NCI-H1105 treated with DMSO at 0.1 percent for 48 hours (cell line): ENCODE measurements around the gene RXRA.

Source experiments
- DNase-seq: peaks from one replicate; lab custom pipeline; 2025; lab: John Stamatoyannopoulos, UW

Gene RXRA

GRCh38 chr9:134399435-134400056, 73.3 kb downstream of the RXRA start:
- no peak for DNase-seq

GRCh38 chr9:134400283-134400682, 74.0 kb downstream of the RXRA start:
- no peak for DNase-seq

- no peak for DNase-seq
Measured at GRCh38 chr9:134401391-134401790, 75.1 kb downstream of the RXRA start.

DNA sequence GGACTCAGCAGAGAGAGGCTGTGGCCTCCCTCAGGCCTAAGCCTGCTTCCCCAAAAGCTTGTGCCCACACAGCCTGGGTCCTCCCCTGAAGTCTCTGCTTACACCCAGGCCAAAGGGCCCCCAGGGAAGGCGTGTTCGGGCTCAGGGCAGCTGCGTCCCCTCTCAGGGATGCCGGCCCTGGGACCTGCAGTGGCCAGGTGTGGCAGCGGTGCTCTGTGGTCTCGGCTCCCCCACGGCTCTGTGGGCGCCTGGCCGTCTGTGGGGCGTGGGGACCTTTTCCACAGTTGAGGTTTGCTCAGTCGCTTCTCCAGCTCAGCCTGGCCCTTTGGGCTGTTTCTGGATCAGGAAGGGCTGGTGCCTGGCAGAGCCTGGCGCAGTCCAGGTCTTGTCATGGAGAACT, 75.9 kb downstream of the RXRA start:
- no peak for DNase-seq

GRCh38 chr9:134403292-134403681, 77.0 kb downstream of the RXRA start:
- DNase-seq, result no peak

GRCh38 chr9:134403682-134404301, 77.5 kb downstream of the RXRA start:
- no peak for DNase-seq

GRCh38 chr9:134404376-134405358, 78.4 kb downstream of the RXRA start:
- no peak for DNase-seq

GRCh38 chr9:134405527-134405926, 79.3 kb downstream of the RXRA start:
- no peak for DNase-seq

DNA sequence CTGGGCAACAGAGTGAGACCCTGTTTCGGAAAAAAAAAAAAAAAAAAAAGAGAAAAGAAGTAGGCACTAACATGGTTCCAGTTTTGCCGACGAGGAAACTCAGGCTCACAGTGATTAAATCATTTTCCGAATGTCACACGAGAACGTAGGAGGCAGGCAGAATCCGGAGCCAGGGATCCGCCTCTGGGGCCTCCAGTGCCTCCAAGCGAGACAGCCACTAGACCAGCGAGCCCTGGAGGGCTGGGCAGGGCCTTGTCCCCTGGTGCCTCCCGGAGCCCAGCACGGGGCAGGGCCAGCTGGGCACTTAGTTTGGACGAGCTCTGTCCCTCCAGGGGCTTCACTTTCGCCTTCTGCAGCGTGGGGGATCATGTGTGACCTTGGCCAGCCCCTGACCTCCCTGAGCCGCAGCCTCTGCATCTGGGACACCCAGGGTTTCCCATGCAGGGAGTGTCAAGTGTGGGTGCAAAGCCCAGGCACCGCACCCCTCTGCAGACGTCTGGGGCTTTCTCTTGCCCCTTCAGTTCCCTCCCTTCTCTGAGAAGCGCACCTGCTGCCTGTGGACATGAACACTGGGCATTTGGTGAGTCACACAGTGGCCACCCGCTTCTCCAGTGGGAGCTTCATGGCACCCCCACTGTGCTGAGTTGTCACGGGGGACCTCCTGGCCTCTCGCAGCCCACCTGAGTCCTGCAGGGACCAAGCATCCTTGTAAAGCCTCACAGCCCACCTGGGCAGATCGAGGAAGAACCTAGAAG, 80.3 kb downstream of the RXRA start:
- DNase-seq, result no peak

DNA sequence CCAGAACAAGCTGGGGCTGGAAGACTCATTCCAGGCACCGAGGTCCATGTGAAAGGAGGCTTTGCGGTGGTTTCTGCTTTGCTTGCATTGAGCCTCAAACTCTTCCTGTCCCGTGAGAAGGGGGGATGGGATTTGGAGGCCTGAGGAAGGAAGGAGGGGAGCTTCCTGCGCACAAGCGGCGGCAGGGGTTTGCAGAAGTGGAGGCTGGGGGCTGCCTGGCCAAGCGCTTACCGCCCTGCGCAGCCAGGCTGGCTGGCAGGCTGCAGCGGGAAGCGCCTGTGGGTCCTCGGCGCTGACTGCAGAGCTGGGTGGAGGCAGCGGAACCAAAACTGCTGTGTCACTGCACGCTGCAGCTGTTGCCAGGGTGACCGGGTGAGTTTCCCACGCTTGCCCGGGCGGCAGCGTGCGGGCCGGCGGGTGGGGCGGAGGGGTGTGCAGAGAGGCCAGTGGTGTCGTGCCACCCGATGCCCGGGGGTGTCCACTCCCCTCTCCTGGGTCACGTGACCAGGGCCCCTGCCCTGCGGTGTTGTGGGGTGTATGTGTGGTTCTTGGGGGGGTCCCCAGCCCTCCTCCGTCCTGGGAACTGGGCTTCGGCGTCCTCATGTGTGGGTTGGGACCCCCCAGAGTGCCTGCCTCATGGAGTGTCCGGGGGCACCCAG, 81.0 kb downstream of the RXRA start:
- DNase-seq, result no peak

DNA sequence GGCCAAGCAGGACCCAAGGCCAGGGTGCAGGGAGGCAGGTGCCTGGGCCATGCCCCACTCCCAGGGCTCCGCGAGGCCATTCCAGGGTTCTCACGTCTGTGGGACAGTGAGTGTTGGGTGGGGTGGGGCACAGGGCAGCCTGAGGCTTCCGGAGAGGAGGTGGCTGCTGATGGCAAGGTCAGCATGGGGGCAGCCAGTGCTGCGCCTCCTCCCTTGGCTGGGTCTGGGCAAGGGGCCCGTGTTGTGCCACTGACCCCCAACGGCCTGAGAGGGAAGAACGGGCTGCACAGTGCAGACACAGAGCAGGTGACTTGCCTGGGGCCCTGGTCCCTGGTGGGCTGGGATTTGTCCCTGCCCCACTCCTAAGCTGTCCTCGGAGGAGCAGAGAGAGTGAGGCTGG, 82.1 kb downstream of the RXRA start:
- DNase-seq, result no peak

DNA sequence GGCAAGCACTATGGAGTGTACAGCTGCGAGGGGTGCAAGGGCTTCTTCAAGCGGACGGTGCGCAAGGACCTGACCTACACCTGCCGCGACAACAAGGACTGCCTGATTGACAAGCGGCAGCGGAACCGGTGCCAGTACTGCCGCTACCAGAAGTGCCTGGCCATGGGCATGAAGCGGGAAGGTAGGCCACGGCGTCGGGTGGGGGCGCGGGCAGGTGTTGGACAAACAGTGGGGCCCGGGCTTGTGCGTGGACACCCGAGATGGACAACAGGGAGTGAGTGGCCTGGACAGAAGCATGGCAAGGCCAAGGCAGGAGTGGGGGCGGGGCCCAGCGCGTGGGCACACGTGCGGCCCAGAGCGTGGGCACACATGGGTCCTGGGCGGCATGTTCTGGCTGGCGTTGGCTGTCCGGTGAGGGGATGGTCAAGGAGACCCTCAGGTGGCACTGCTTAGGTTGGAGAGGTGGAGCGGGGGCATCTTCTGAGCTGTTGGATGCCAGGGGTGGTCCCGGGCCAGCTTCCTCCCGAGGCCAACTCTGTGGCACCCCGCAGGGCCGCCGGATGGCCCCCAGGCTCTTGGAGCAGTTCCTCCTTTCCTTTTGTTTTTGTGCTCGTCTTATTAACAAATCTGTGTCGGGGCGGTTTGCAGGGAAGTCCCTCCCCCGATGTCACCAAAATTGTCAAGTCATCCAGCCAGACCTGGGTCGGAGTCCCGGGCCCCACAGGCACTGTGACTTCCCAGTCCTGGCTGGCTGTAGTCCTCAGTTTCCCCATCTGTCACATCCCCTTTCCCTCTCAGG, 82.9 kb downstream of the RXRA start:
- no peak for DNase-seq

DNA sequence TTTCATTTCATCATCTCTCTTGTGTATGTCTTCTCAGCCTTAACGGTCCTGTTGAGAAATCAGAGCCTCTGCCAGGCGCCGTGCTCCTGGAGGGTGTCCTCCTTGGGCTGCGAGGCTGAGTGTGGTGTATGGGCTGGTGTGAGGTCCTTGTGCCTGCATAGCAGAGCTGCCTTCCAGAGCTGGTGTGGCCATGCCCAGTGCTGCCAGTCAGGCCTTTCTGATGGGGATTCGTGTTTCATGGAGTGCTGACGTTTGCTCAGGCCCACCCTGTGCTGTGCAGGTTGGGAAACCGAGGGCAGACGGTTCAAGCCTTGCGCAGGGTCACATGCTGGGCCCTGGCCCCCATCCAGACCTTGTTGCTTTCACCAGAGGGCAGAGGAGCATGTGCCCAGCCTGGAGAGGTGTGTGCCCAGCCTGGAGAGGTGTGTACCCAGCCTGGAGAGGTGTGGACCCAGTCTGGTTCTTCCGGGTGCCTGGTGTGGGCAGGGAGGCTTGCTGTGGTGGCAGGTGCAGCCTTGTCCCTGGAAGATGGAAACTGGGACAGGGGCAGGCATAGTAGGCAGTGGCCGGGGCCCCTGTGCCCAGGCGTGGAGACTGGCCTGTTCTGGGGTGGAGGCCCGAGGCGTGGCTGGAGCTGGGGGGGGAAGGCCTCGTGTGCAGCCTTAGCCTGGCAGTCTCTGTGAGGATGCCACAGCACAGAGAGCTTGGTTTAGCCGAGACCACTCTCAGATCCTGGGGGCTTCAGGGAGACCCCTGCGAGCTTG, 84.0 kb downstream of the RXRA start:
- no peak for DNase-seq

DNA sequence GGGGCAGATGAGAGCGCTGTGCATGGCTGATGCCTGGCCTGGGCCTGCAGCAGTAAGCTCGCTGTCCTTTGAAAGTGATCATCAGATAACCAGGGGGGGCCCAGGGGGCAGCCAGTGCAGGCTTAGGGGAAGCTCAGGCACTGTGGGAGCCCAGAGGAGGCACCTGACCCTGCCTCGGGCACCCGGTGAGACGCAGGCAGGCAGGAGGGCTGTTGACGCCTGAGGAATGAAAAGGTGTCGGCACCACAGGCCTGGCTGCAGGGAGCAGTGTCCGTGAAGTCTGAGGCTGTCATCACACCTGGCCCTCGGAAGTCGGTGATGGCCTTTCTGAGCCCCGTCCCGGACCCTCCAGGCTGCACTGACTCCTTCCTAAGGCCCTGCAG, 84.6 kb downstream of the RXRA start:
- no peak for DNase-seq

DNA sequence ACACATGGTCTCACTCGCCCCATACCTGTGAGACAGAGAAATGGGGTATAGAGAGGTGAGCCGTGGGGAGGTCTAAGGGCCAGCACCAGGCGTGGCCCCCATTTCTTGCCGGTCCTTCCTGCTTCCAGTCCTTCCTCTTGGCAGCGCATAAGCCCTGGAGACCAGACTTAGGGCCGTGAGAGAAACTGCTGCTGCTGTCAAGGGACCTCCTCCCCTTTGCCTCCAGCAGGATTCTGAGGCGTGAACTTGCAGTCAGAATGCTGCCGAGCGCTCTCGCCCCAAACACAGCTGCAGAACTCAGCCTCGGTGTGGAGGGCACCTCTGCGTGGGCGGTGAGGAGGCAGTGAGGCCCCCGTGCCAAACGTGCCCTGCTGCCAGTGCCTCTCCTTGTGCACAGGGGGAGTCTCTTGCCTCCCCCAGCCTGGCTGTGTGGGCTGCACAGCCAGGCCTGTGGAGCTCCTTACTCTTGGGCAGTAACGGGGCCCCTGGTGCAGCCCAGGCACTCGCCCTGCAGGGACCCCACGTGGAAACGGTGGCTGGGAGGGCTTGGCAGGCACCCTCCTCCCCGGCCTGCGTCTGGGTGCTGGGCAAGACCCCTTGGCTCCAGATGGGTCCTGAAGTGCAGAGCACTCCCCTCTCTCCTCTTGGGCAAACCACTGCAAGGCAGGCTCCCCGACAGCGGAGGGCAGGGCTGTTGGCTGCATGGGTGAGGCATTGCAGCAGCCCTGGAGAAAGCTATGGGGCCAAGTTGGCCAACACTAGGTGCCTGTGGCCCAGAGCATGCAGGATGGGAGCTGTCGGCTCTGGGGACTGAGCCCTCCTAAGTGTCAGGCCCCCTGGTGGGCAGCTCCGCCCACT, 85.4 kb downstream of the RXRA start:
- DNase-seq, result no peak

- no peak for DNase-seq
Measured at GRCh38 chr9:134412298-134412711, 86.0 kb downstream of the RXRA start.

DNA sequence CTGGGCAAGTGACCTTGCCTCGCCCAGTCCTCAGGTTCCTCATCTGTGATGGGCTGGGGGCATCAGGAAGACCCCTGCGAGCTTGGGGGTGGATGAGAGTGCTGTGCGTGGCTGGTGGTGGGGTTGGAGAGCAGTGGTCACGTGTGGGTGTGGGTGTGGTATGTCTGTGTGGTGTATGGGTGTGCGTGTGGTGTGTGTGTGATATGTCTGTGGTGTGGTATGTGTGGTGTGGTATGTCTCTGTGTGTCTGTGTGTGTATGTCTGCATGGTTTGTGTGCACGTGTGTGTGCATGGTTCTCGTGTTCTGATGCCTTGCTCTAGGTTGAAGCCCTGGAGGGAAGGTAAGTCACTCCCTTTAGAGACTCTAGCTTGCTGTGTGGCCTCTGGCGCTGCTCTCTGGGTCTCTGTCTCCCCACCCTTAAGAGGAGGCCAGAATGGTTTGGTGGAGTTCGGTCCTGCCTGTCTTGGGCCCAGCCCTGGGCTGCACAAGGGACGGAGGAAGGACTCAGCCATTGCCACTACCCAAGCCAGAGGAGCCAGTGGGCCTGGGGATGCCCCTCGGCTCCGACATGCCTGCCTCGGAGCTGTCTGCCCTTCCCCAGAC, 87.0 kb downstream of the RXRA start:
- no peak for DNase-seq

GRCh38 chr9:134413890-134414623, 87.8 kb downstream of the RXRA start:
- peak; percentile 97 for DNase-seq
